CD4-positive, alpha-beta T cell (primary cell): ENCODE results near the gene CCSER1. TPM values are rescaled to one million over a fixed set of nuclear protein-coding genes. Genes with fewer than 3 reads are reported as not detected.

Experiments used
- ATAC-seq: fragments of 200-7000 bp; cut with Tn5 transposase; one replicate; pipeline ENCODE4 v1.10.0; 2022; ENCODE audit warnings: mild to moderate bottlenecking; ENCODE audit not compliant: poor library complexity
- CTCF ChIA-PET: fragments of 350-600 bp; sonication (Branson Sonifier 250); formaldehyde crosslinking; loops from one replicate; lab custom pipeline; 2021; ENCODE audit warnings: antibody characterized with exemption, inconsistent platforms; lab: Charles Lee
- POLR2A ChIA-PET: fragments of 350-600 bp; sonication (Branson Sonifier 250); formaldehyde crosslinking; loops from one replicate; lab custom pipeline; 2021; ENCODE audit warnings: antibody characterized with exemption, inconsistent platforms; lab: Charles Lee
- DNase-seq, 14 experiments: peaks; one replicate each; pipeline ENCODE4 v3.0.0-alpha.2; 2013 to 2020; ENCODE audit warnings: mixed read lengths in 2 of 14
- H3K27ac ChIP-seq, 2 donors: one replicate each; pipeline versions ENCODE4 v1.5.1 to v1.7.0; 2013; ENCODE audit warnings: low read length in 2 of 2, low read depth in 1 of 2, mild to moderate bottlenecking in 1 of 2
- H3K27me3 ChIP-seq, 2 experiments: 1 replicate in 1 of 2; 2 replicates in 1 of 2; pipeline versions ENCODE4 v1.6.1 to v1.7.0; 2013; ENCODE audit warnings: low read length in 2 of 2, control low read depth in 1 of 2, mild to moderate bottlenecking in 1 of 2, moderate library complexity in 1 of 2; ENCODE audit not compliant: insufficient read depth in 2 of 2, control insufficient read depth in 1 of 2
- H3K36me3 ChIP-seq: one replicate; pipeline ENCODE4 v1.6.1; 2013; ENCODE audit warnings: low read length, control low read depth; ENCODE audit not compliant: insufficient read depth
- H3K4me1 ChIP-seq: one replicate; pipeline ENCODE4 v1.6.1; 2013; ENCODE audit warnings: low read length, control low read depth; ENCODE audit not compliant: insufficient read depth
- H3K4me3 ChIP-seq: one replicate; pipeline ENCODE4 v1.5.1; 2013; ENCODE audit warnings: mild to moderate bottlenecking, low read length, moderate library complexity
- H3K9me3 ChIP-seq, 2 experiments: 1 replicate in 1 of 2; 2 replicates in 1 of 2; pipeline versions ENCODE4 v1.6.1 to v1.7.0; 2013; ENCODE audit warnings: low read length in 2 of 2, mild to moderate bottlenecking in 2 of 2, control low read depth in 1 of 2, moderate library complexity in 1 of 2; ENCODE audit not compliant: control insufficient read depth in 1 of 2, insufficient read depth in 1 of 2
- H3K27ac Mint-ChIP-seq: one replicate; pipeline ENCODE4 v1.8.0; 2020; ENCODE audit warnings: mixed read lengths
- H3K27me3 Mint-ChIP-seq: one replicate; pipeline ENCODE4 v1.8.0; 2021; ENCODE audit warnings: mixed read lengths
- H3K36me3 Mint-ChIP-seq: one replicate; pipeline ENCODE4 v1.8.0; 2021; ENCODE audit warnings: low read depth, mixed read lengths
- H3K4me1 Mint-ChIP-seq: one replicate; pipeline ENCODE4 v1.8.0; 2021; ENCODE audit warnings: low read depth, mixed read lengths
- H3K4me3 Mint-ChIP-seq: one replicate; pipeline ENCODE4 v1.8.0; 2020; ENCODE audit warnings: mild to moderate bottlenecking, mixed read lengths
- H3K9me3 Mint-ChIP-seq: one replicate; pipeline ENCODE4 v1.8.0; 2020; ENCODE audit warnings: mixed read lengths
- CTCF ChIP-seq: fragments of 200-600 bp; IDR thresholded peaks from one replicate; pipeline ENCODE4 v1.8.0; 2022; ENCODE audit warnings: antibody characterized with exemption, mild to moderate bottlenecking
- intact Hi-C, 2 experiments: fragments of 100-400 bp; cut with DNase I in 1 of 2; cut with micrococcal nuclease in 1 of 2; formaldehyde crosslinking; loops; one replicate each; pipeline versions ENCODE4 v1.15.1 to v1.9.0; 2023 to 2025; cut with DNase I, micrococcal nuclease
- total RNA-seq, 174 experiments: library from RNA in 2 of 174; stranded (reverse) in 2 of 174; gene quantifications; one replicate each; pipeline ENCODE4 v1.2.3 and lab custom pipeline; 2021 to 2026

CCSER1 gene
- total RNA-seq, 2 experiments from 2014 or later, result 0.36 to 0.71 TPM

GRCh38 chr4:90614371-90614770 lies 487.2 kb downstream of the CCSER1 start:
- H3K27me3 Mint-ChIP-seq, result no peaks in the 10 kb centered on the region
- H3K4me1 ChIP-seq, result no peaks in the 10 kb centered on the region
- H3K36me3 Mint-ChIP-seq, result no peaks in the 10 kb centered on the region
- peaks cover 0 to 3% of the 10 kb centered on the region in 2 experiments for H3K9me3 ChIP-seq
- ATAC-seq, result no peak
- H3K27ac Mint-ChIP-seq, result no peak overlapping the region
- H3K4me3 ChIP-seq, result no peak overlapping the region
- no peaks in the 10 kb centered on the region for H3K4me1 Mint-ChIP-seq
- peaks cover 6% of the 10 kb centered on the region for H3K9me3 Mint-ChIP-seq
- no peak for TF ChIP-seq CTCF
- intact Hi-C loops, result no loop called here
- POLR2A ChIA-PET, result no interaction called here
- H3K4me3 Mint-ChIP-seq, result no peak overlapping the region
- DNase-seq, result no peak
- H3K36me3 ChIP-seq, result no peaks in the 10 kb centered on the region
- CTCF ChIA-PET, result no interaction called here
- no peaks in the 10 kb centered on the region for H3K27me3 ChIP-seq
- H3K27ac ChIP-seq, result no peak overlapping the region

DNA sequence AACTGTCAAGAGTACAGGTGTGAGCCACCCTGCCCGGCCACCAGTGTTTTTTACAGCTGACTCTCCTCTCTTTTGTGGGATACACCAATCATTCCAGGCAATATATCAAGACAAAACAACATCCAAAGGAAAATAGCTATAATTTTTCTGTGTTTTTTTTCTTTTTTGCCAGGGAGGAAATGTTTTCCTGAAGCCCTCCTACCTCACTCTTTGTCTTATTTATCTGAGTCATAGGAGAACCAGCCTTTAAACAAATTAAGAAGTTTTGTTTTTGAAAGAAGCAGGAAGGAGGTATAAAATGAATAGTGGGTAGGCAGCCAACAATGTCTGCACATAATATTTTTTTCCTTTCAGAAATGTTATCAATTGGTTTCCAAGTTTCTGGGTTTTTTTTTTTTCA lies 493.9 kb downstream of the CCSER1 start:
- CTCF ChIA-PET, result no interaction called here
- intact Hi-C loops, result no loop called here
- H3K27me3 ChIP-seq, result no peaks in the 10 kb centered on the region
- H3K9me3 Mint-ChIP-seq, result no peaks in the 10 kb centered on the region
- no peaks in the 10 kb centered on the region for H3K9me3 ChIP-seq
- no peaks in the 10 kb centered on the region for H3K4me1 ChIP-seq
- H3K36me3 ChIP-seq, result no peaks in the 10 kb centered on the region
- no peaks in the 10 kb centered on the region for H3K27me3 Mint-ChIP-seq
- H3K4me3 Mint-ChIP-seq, result no peak overlapping the region
- no peaks in the 10 kb centered on the region for H3K4me1 Mint-ChIP-seq
- H3K4me3 ChIP-seq, result no peak overlapping the region
- no peak overlapping the region for H3K27ac Mint-ChIP-seq
- POLR2A ChIA-PET, result no interaction called here
- no peaks in the 10 kb centered on the region for H3K36me3 Mint-ChIP-seq
- no peak for ATAC-seq
- no peak overlapping the region for H3K27ac ChIP-seq
- DNase-seq, result no peak
- no peak for TF ChIP-seq CTCF

DNA sequence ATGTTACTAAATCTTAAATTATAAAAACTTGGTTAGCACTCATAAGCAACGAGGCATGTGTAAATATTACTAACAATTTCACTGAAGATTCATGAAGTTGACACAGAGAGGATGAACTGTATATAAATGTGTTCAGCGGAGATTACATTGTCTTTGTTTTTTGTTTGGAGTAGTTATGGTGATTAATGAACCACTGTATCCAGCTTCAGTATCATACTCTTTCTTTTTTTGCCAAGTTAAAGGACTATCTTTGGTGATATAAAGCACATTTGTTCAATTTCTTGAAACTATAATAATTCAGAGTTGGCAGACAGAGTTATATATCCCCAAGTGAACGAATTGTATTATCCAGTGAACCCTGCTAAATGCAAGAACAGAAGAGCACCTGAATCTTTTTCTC lies 497.6 kb downstream of the CCSER1 start:
- intact Hi-C loops, result no loop called here
- POLR2A ChIA-PET, result no interaction called here
- Histone ChIP-seq H3K4me1 (no peaks in the 10 kb centered on the region), H3K27me3 (no peaks in the 10 kb centered on the region), H3K27ac (no peak overlapping the region), H3K36me3 (no peaks in the 10 kb centered on the region), H3K4me3 (no peak overlapping the region), H3K9me3 (no peaks in the 10 kb centered on the region)
- no peak for DNase-seq
- no peaks in the 10 kb centered on the region for H3K36me3 Mint-ChIP-seq
- ATAC-seq, result no peak
- TF ChIP-seq CTCF, result no peak
- H3K4me1 Mint-ChIP-seq, result no peaks in the 10 kb centered on the region
- CTCF ChIA-PET, result no interaction called here
- H3K27me3 Mint-ChIP-seq, result no peaks in the 10 kb centered on the region
- H3K4me3 Mint-ChIP-seq, result no peak overlapping the region
- no peaks in the 10 kb centered on the region for H3K9me3 Mint-ChIP-seq
- H3K27ac Mint-ChIP-seq, result no peak overlapping the region
